Hematopoietic multipotent progenitor cell treated with erythropoietin and hydrocortisone succinate and interleukin-3 and kit ligand, for 4 days (in vitro differentiated cells): ENCODE data around the gene TBATA.

Source experiments
- DNase-seq: peaks from one replicate; pipeline ENCODE4 v3.0.0-alpha.2; 2015

TBATA gene

DNA sequence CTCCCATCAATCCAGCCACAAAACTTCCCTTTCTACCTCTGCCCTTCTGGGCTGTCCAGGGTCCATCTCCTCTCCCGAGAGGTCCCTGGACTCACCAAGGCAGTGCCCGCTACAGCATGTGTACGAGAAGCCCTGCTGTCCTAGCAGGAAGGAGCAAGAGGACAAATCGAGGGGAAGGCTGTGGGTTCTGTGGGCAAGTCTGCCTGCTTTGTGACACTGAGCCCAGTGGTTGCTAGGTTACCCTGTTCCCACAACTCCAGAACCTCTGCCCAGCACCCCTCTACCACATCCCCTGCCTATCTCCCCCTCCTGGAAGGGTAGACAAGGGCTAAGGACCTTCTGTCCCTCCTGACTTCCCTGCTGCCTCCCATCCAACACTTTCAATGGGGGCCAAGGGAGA is at the start of gene TBATA:
Gene TBATA, minus strand, starts transcription at position 188 of the 400 bp plus-strand sequence. CDS start 1,998 bp downstream, outside the sequence.
- DNase-seq: peak; percentile 84

DNA sequence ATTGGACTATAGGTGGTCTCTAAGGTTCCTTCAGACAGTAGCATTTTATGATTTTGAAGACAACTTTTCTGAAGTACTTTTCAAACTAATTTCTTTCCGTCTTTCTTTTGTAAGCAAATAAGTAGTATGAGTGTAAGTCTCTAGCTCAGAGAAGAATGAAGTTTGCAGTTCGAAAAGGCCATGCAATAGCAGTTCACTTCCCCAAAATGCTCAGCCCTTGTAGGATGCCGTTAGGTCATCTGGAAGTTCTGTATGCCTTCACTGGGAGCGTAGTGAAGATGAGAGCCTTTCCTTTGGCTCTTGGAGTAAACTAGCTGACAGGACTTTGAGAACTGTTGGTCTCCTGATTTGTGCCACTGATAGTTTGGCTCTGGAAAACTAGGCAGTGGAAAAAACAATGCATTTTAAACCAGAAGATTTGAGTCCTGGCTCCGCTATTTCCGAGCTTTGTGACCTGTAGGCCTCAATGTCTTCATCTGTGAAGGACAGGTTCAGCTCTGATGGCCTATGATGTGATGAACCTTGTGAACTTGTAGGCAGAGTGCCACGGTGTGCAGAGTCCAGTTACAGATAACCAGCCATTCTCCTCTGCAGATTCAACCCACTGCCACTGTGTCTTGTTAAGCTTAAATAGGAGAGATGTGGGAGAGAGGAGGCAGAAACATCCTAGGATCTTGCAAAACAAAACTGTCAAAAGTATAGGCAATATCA is 49.4 kb upstream of the TBATA start:
- no peak for DNase-seq

DNA sequence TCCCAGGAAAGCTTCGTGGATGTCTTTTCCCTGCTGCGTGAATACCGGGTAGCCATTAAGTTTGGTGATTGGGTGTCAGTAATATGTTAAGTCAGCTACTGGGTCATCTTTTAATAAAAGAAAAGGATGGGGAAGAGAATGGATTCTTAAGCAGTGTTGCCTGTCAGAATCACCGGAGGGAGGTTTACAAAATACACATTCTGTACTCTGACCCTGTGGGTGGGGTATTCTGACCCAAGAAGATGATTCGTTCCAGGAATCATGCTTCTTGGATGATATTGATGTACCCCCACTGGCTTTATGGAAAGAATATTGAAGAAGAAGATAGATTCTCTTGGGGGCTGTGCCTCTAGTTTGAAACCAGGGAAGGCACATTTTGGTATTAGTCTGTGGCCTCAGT is 48.8 kb upstream of the TBATA start:
- DNase-seq: no peak

- no peak for DNase-seq
Observed at GRCh38 chr10:70833601-70834000, 48.4 kb upstream of the TBATA start.

DNA sequence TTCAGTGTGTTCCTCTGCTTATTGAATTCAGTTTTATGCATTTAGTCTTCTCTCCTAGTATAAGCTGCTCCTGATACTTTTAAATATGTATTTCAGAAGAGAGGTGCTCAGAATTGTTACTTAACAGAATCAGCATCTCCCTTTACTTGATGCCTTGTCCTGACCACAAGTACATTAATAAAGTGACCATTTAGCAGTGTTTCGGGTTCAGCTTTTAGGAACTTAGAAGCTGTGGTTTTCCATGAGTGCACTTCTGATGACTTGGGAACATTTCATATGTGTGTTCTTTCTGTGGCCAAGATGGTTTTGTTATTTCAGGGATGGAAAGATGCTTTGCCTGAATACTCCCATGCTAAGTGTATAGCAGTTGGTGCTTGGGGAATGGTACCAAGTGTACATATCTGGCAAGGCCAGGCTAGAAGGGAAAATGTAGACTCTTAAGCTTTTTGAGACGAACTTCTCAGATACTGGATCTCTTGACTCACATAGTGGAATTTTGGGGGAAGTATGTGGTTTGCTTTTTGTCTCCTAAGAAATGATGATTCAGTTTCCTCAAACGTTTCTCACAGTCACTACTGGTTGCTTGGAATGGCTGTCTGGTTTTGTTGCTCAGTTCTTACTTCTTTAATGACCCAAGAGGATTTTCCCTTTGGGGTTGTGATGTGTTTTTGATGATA is 47.8 kb upstream of the TBATA start:
- peak; percentile 25 for DNase-seq

GRCh38 chr10:70832221-70832620 is 47.0 kb upstream of the TBATA start:
- no peak for DNase-seq

- DNase-seq: peak; percentile 35
Observed at GRCh38 chr10:70830164-70830563, 45.0 kb upstream of the TBATA start.

- no peak for DNase-seq
Observed at GRCh38 chr10:70829543-70829942, 44.4 kb upstream of the TBATA start.

DNA sequence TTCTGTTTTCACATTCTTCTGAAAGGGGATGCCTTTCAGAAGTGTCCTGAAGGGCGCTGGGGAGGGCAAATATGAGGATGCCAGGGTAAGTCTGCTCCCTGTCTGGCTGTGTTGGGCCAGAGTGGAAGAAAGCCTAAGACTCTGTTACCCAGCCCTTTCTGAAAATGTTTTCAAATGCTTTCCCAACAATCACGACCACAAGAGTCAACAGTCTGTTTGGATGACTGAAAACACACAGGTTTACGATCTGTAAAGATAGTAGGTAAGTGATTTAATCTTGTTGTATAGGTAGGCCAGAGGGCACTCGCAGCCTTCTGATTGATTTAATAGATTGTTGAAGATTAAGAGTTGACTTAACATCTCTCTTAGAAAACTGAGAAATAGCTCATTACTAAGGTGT is 43.7 kb upstream of the TBATA start:
- DNase-seq: no peak

- peak; percentile 24 for DNase-seq
Observed at GRCh38 chr10:70827086-70827757, 42.0 kb upstream of the TBATA start.

DNA sequence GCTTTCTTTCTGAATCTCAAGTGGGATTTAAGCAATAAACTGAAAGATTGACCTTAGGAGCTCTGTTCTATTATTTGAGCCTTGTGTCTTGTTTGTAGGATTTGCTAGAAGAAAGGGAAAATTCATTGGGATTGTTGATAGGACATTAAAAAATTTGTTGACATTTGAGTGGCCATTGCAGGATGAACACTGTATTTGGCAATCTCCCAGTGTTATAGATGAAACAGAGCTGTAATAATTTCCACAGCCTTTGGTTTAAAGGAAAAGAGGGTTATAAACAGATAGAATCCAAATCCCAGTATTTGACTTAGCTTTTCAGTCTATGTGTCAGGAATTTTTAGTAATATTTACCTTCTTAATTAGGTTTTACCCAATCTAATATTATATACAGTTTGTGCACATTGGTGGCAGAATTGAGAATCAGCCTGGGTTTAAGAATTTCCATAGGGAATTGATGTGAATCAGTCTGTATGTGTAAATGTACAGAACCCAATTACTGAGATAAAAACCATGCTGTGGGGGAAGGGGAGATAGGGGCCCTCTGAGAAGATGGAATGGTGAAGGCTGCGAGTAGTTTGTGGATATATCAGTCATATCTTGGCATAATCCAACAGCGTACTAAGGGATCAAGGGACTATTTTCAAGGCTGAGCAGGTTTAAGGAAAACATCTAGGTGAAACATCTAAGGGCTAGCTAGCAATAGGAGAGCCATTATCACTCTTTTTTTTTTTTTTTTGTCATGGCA is 37.1 kb upstream of the TBATA start:
- no peak for DNase-seq

DNA sequence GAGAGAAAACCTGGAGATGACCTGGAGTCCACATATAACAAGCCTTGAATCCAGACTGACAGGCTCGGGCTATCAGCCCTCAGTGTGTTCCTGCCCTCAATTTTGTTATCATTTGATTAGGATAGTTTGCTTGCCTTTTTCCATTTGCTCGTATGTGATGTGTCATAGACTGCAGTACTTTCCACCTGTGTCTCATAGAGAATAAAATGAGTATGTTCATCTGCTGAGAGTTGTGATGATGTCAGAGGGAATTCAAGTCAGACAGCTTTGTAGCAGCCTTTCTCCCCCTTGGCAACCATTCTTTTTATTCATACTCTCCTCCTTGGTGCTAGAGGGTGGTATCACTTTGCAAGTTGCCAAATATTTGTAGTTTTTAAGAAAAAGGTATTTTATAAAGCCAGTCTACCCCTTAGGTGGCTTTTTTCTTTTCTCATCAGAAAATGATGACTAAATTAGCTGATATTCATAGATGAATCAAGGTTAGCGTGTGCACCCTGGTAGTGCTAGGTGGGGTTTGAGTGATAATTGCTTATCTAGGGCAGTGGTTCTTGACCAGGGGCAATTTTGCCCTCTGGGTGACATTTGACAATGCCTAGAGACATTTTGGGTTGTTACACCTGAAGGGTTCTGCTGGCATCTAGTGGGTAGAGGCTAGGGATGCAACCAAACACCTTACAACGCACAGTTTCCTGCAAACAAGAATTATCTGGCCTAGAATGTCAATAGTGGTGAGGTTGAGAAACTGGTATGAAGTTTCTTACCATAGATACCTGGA is 36.0 kb upstream of the TBATA start:
- DNase-seq: peak; percentile 20

GRCh38 chr10:70816220-70816894 is 31.2 kb upstream of the TBATA start:
- DNase-seq: peak; percentile 51

- DNase-seq: peak; percentile 90
Observed at GRCh38 chr10:70815504-70816219, 30.5 kb upstream of the TBATA start, which contains the start of gene SGPL1. Gene SGPL1 (plus strand): TSS chr10:70815948. CDS start chr10:70816854, 906 bp downstream.

GRCh38 chr10:70814126-70814525 is 28.9 kb upstream of the TBATA start:
- no peak for DNase-seq

- DNase-seq: no peak
Observed at GRCh38 chr10:70812814-70813213, 27.6 kb upstream of the TBATA start.

DNA sequence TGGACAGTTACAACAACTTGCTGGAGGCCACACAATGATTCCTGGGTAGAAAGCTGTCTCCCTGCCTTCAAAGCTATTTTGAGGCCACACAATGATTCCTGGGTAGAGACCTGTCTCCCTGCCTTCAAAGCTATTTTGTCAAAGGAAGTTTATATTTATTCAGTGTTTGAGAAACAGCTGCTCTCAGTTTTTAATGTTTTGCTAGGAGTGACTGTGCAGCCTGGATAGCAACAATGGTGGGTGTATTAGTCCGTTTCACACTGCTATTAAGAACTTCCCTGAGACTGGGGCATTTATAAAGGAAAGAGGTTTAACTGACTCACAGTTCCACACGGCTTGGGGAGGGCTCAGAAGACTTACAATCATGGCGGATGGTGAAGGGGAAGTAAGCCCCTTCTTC is 26.7 kb upstream of the TBATA start:
- no peak for DNase-seq

GRCh38 chr10:70810967-70811366 is 25.8 kb upstream of the TBATA start:
- DNase-seq: no peak

GRCh38 chr10:70809726-70810125 is 24.5 kb upstream of the TBATA start:
- no peak for DNase-seq

- no peak for DNase-seq
Observed at GRCh38 chr10:70809011-70809611, 23.9 kb upstream of the TBATA start.

GRCh38 chr10:70807556-70807955 is 22.4 kb upstream of the TBATA start:
- DNase-seq: peak; percentile 25
